Upper lobe of left lung (tissue), 6 donors: ENCODE results near the gene MAPK8. TPM values are rescaled to one million over a fixed set of nuclear protein-coding genes. Genes with fewer than 3 reads are reported as not detected.

Experiments
- ATAC-seq, 2 donors: fragments of 200-7000 bp; cut with Tn5 transposase; one replicate each; pipeline ENCODE4 v1.9.1; 2022; ENCODE audit warnings: mild to moderate bottlenecking in 2 of 2, moderate library complexity in 2 of 2; ENCODE audit not compliant: low FRiP score in 2 of 2
- DNase-seq, 2 donors: peaks; one replicate each; pipeline ENCODE4 v3.0.0-alpha.2; 2019 to 2020
- H3K27ac ChIP-seq, 4 donors: fragments of 200-600 bp; sonication (generic); one replicate each; pipeline ENCODE4 v1.5.1; 2016 to 2019
- H3K27me3 ChIP-seq, 4 donors: fragments of 200-600 bp; sonication (generic); one replicate each; pipeline ENCODE4 v1.5.1; 2017 to 2019
- H3K36me3 ChIP-seq, 4 donors: fragments of 200-600 bp; sonication (generic); one replicate each; pipeline ENCODE4 v1.5.1; 2016 to 2019
- H3K4me1 ChIP-seq, 4 donors: fragments of 200-600 bp; sonication (generic); one replicate each; pipeline ENCODE4 v1.5.1; 2018 to 2019
- H3K4me3 ChIP-seq, 4 donors: fragments of 200-600 bp; sonication (generic); one replicate each; pipeline ENCODE4 v1.5.1; 2017 to 2019; ENCODE audit warnings: mild to moderate bottlenecking in 2 of 4, moderate library complexity in 1 of 4
- H3K9me3 ChIP-seq, 4 donors: fragments of 200-600 bp; sonication (generic); one replicate each; pipeline ENCODE4 v1.5.1; 2018 to 2019
- CTCF ChIP-seq, 6 experiments: fragments of 450-650 bp in 4 of 6; fragments of 200-600 bp in 2 of 6; sonication (generic) in 2 of 6; IDR thresholded peaks; one replicate each; pipeline ENCODE4 v1.5.1; 2016 to 2019; ENCODE audit warnings: antibody characterized with exemption in 6 of 6
- EP300 ChIP-seq, 4 donors: sonication (generic); formaldehyde crosslinking; IDR thresholded peaks; one replicate each; pipeline ENCODE4 v1.5.1; 2017; ENCODE audit warnings: antibody characterized with exemption in 4 of 4, control low read depth in 2 of 4
- POLR2A ChIP-seq, 4 donors: fragments of 450-650 bp; IDR thresholded peaks; one replicate each; pipeline ENCODE4 v1.5.1; 2016 to 2017; ENCODE audit warnings: antibody characterized with exemption in 4 of 4, mild to moderate bottlenecking in 2 of 4
- POLR2AphosphoS5 ChIP-seq, 2 donors: sonication (generic); formaldehyde crosslinking; IDR thresholded peaks; one replicate each; pipeline ENCODE4 v1.5.1; 2017; ENCODE audit warnings: antibody characterized with exemption in 2 of 2
- WGBS, 2 donors: methylation state at CpG; one replicate each; pipeline ENCODE4 v1.1.5; 2017 to 2018; 5-methylcytosine and 5-hydroxymethylcytosine counted together
- total RNA-seq, 6 donors: library from RNA; depleted of rRNA in 4 of 6; stranded (reverse); fragments of >200 nt in 4 of 6; gene quantifications; one replicate each; pipeline versions ENCODE4 v1.1.0 to v1.2.1, GENCODE V29; 2016 to 2021
- donor health status: DM: no; HTN: no; CAD: no; lungs with moderate emphysema.
- donor health status: DM: no; HTN: yes; CAD: no; lungs with severe emphysema.

MAPK8 gene
- total RNA-seq, 6 donors from 2014 or later = 33.6 to 61.6 (median 46.6) TPM

DNA sequence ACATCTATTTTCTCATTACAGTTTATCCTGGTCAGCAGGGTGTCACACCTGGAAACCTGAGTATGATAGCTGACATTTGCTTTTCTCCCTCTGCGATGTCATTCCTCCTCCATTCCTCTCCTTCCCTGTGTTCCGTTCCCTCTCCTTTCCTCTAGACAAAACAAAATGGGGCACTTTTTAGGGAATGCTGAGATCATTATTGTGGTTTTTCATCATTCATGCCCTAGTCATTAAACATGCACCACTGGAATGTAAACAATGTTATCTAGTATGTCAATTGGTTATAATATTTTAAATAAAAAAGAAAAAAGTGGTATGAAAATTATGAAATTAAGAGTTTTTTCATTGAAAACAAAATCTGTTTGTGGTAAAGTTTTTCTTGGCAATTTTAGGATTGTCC, 132.6 kb downstream of the MAPK8 start:
- DNase-seq = no peak
- Histone ChIP-seq H3K36me3 (peaks cover 0 to 14% (median 0%) of the 10 kb centered on the region in 4 donors), H3K4me3 (no peak overlapping the region), H3K9me3 (no peaks in the 10 kb centered on the region), H3K4me1 (peaks cover 0 to 13% (median 2%) of the 10 kb centered on the region in 4 donors), H3K27ac (no peak overlapping the region), H3K27me3 (no peaks in the 10 kb centered on the region)
- no peak for TF ChIP-seq POLR2AphosphoS5 (IDR thresholded peaks at IDR 0.05)
- TF ChIP-seq CTCF (IDR thresholded peaks at IDR 0.05) = no peak
- no peak for TF ChIP-seq POLR2A (IDR thresholded peaks at IDR 0.05)
- no peak for TF ChIP-seq EP300 (IDR thresholded peaks at IDR 0.05)
- WGBS, 2 donors = 60 to 87% methylated on average over 2 of the region's 2 CpGs
- ATAC-seq = no peak

DNA sequence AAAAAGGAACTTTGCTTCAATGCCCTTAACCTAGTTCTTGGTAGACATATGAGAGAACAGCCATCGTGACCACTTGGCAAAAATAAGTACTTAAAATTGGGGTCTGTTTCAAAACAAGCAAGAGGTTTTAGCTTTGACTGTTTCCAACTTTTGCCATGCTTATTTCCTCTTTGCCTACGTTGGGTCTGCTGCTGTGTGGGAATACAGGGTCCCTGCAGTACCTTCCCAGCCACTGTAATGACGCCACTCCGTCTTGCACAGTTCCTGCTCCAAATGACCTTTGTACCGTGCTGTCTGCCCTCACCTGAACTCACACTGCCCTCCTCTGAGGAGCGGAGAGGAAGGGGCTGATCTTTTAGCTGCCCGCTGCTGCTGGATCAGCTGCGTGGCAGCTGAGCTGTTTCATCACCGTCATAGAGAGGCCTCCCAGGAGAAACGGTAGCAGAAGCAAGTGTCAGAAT, 133.1 kb downstream of the MAPK8 start:
- DNase-seq = peak in 1 of 2 donors; percentile 49
- H3K4me3 ChIP-seq = no peak overlapping the region
- peaks cover 0 to 13% (median 2%) of the 10 kb centered on the region in 4 donors for H3K4me1 ChIP-seq
- 48 to 55% methylated on average over 10 of the region's 10 CpGs for WGBS, 2 donors
- H3K9me3 ChIP-seq = no peaks in the 10 kb centered on the region
- H3K36me3 ChIP-seq = peaks cover 0 to 14% (median 0%) of the 10 kb centered on the region in 4 donors
- H3K27me3 ChIP-seq = no peaks in the 10 kb centered on the region
- no peak for TF ChIP-seq CTCF (IDR thresholded peaks at IDR 0.05)
- no peak for TF ChIP-seq EP300 (IDR thresholded peaks at IDR 0.05)
- no peak for TF ChIP-seq POLR2AphosphoS5 (IDR thresholded peaks at IDR 0.05)
- no peak for TF ChIP-seq POLR2A (IDR thresholded peaks at IDR 0.05)
- ATAC-seq = peak; percentile 55 to 65
- H3K27ac ChIP-seq = peak overlapping the region in 1 of 4 donors; percentile 23

- H3K4me1 ChIP-seq = peaks cover 0 to 13% (median 2%) of the 10 kb centered on the region in 4 donors
- H3K27me3 ChIP-seq = no peaks in the 10 kb centered on the region
- peaks cover 0 to 3% (median 0%) of the 10 kb centered on the region in 4 donors for H3K36me3 ChIP-seq
- 93 to 95% methylated on average over 4 of the region's 4 CpGs for WGBS, 2 donors
- ATAC-seq (no peak), DNase-seq (no peak)
- no peaks in the 10 kb centered on the region for H3K9me3 ChIP-seq
- H3K27ac ChIP-seq = no peak overlapping the region
- no peak overlapping the region for H3K4me3 ChIP-seq
- TF ChIP-seq POLR2AphosphoS5 (IDR thresholded peaks at IDR 0.05) = no peak
- no peak for TF ChIP-seq CTCF (IDR thresholded peaks at IDR 0.05)
Measured at GRCh38 chr10:48440771-48441170, 134.3 kb downstream of the MAPK8 start.

DNA sequence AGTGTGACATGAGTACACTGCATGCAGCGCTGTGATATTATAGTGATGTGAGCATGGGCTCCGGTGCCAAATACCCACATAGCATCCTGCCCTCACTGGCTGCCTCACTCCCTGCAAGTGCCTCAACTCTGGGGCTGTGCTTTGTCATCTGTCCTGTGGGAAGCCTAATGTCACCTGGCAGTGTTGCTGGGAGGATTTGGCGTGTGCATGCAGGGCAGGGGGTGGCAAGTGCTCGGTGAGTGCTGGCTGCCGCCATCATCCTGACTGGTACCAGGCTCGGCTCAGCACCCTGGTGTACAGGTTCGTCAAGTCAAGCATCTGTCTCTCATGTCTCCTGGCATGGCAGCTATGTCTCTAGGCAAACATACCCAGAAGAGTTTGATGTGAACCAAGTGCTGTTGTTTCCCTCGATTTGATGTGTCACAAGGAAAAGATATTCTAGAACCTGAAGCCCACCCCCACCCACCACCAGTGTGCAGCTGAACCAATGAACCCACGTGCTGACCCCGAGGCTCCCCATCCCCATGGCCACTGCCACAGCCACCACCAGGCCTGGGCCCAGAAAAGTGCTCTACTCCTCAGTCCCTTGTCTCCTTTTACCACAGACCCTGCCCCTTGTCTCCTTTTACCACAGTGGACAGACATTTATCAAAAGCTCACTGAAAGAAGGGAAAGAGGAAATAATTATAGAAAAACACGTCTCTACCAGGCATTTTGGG, 135.8 kb downstream of the MAPK8 start:
- ATAC-seq (no peak), DNase-seq (peak; percentile 18 to 53)
- Histone ChIP-seq H3K27ac (no peak overlapping the region), H3K4me1 (peaks cover 0 to 13% (median 2%) of the 10 kb centered on the region in 4 donors), H3K27me3 (no peaks in the 10 kb centered on the region), H3K4me3 (no peak overlapping the region), H3K36me3 (no peaks in the 10 kb centered on the region), H3K9me3 (no peaks in the 10 kb centered on the region)
- 77 to 82% methylated on average over 9 to 10 of the region's 11 CpGs for WGBS, 2 donors
- TF ChIP-seq POLR2AphosphoS5 (IDR thresholded peaks at IDR 0.05) = no peak
- TF ChIP-seq EP300 (IDR thresholded peaks at IDR 0.05) = no peak
- no peak for TF ChIP-seq POLR2A (IDR thresholded peaks at IDR 0.05)
- TF ChIP-seq CTCF (IDR thresholded peaks at IDR 0.05) = no peak

GRCh38 chr10:48442809-48443177, 136.3 kb downstream of the MAPK8 start:
- peaks cover 0 to 13% (median 2%) of the 10 kb centered on the region in 4 donors for H3K4me1 ChIP-seq
- H3K36me3 ChIP-seq = no peaks in the 10 kb centered on the region
- no peak overlapping the region for H3K27ac ChIP-seq
- WGBS, 2 donors = 75 to 76% methylated on average over 5 of the region's 5 CpGs
- no peak for ATAC-seq
- no peak for DNase-seq
- TF ChIP-seq POLR2A (IDR thresholded peaks at IDR 0.05) = no peak
- TF ChIP-seq CTCF (IDR thresholded peaks at IDR 0.05) = no peak
- TF ChIP-seq POLR2AphosphoS5 (IDR thresholded peaks at IDR 0.05) = no peak
- no peak for TF ChIP-seq EP300 (IDR thresholded peaks at IDR 0.05)
- no peaks in the 10 kb centered on the region for H3K27me3 ChIP-seq
- no peak overlapping the region for H3K4me3 ChIP-seq
- H3K9me3 ChIP-seq = no peaks in the 10 kb centered on the region
